ENCODE results near the gene SNX5.

GRCh38 chr20:18006684-18007083 lies 38.1 kb upstream of the SNX5 start:
- TF ChIP-seq, protein P1, sequence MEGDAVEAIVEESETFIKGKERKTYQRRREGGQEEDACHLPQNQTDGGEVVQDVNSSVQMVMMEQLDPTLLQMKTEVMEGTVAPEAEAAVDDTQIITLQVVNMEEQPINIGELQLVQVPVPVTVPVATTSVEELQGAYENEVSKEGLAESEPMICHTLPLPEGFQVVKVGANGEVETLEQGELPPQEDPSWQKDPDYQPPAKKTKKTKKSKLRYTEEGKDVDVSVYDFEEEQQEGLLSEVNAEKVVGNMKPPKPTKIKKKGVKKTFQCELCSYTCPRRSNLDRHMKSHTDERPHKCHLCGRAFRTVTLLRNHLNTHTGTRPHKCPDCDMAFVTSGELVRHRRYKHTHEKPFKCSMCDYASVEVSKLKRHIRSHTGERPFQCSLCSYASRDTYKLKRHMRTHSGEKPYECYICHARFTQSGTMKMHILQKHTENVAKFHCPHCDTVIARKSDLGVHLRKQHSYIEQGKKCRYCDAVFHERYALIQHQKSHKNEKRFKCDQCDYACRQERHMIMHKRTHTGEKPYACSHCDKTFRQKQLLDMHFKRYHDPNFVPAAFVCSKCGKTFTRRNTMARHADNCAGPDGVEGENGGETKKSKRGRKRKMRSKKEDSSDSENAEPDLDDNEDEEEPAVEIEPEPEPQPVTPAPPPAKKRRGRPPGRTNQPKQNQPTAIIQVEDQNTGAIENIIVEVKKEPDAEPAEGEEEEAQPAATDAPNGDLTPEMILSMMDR (IDR thresholded peaks at IDR 0.05): no peak
- TF ChIP-seq POLR2A (IDR thresholded peaks at IDR 0.05; ENCODE audit: low read depth) (no peak), POLR2AphosphoS5 (IDR thresholded peaks at IDR 0.05) (no peak), EP300 (IDR thresholded peaks at IDR 0.05) (no peak)
